GM18870 (cell line): ENCODE measurements around the gene CDY2B.
"Not testable (repeated sequence)": the region's sequence is repeated elsewhere in the genome, so short reads cannot be mapped to it uniquely, and the experiment has no call there.

ENCODE experiments used
- ATAC-seq: cut with Tn5 transposase; IDR thresholded peaks from one replicate; pipeline ENCODE4 v1.9.1; 2021; ENCODE audit warnings: moderate library complexity; ENCODE audit not compliant: unreplicated experiment

The CDY2B gene

GRCh38 chrY:17880120-17880519 lies at the start of gene CDY2B:
Gene CDY2B (minus strand): TSS chrY:17880220. CDS start chrY:17879892, 328 bp downstream.
- not testable (repeated sequence) for ATAC-seq

GRCh38 chrY:17908009-17908408 lies 28.0 kb upstream of the CDY2B start:
- ATAC-seq: not testable (repeated sequence)

- not testable (repeated sequence) for ATAC-seq
Observed at GRCh38 chrY:17907351-17907750, 27.3 kb upstream of the CDY2B start.

- ATAC-seq: not testable (repeated sequence)
Observed at GRCh38 chrY:17881697-17882096, 1.7 kb upstream of the CDY2B start.

GRCh38 chrY:17876767-17877166 lies 3.3 kb downstream of the CDY2B start:
- not testable (repeated sequence) for ATAC-seq

- ATAC-seq: not testable (repeated sequence)
Observed at GRCh38 chrY:17875401-17875800, 4.6 kb downstream of the CDY2B start.

GRCh38 chrY:17871194-17871903 lies 8.7 kb downstream of the CDY2B start:
- ATAC-seq: not testable (repeated sequence)

- ATAC-seq: not testable (repeated sequence)
Observed at GRCh38 chrY:17870737-17871136, 9.3 kb downstream of the CDY2B start.

- not testable (repeated sequence) for ATAC-seq
Observed at GRCh38 chrY:17867850-17868249, 12.2 kb downstream of the CDY2B start.

GRCh38 chrY:17860634-17861033 lies 19.4 kb downstream of the CDY2B start:
- not testable (repeated sequence) for ATAC-seq

GRCh38 chrY:17856963-17857848 lies 22.8 kb downstream of the CDY2B start:
- ATAC-seq: not testable (repeated sequence)

- ATAC-seq: not testable (repeated sequence)
Observed at GRCh38 chrY:17856508-17856907, 23.5 kb downstream of the CDY2B start.

- not testable (repeated sequence) for ATAC-seq
Observed at GRCh38 chrY:17849131-17849530, 30.9 kb downstream of the CDY2B start.

GRCh38 chrY:17832149-17832548 lies 47.9 kb downstream of the CDY2B start:
- not testable (repeated sequence) for ATAC-seq
